GM18511 (cell line): Measurements from ENCODE around the gene HTR6.

Experiments used
- ATAC-seq: cut with Tn5 transposase; IDR thresholded peaks from one replicate; pipeline ENCODE4 v1.9.1; 2021; ENCODE audit warnings: mild to moderate bottlenecking, moderate library complexity; ENCODE audit not compliant: unreplicated experiment

HTR6 gene

GRCh38 chr1:19656134-19656779 is 8.4 kb upstream of the HTR6 start:
- no peak for ATAC-seq

GRCh38 chr1:19656780-19657466 is 7.8 kb upstream of the HTR6 start:
- no peak for ATAC-seq

GRCh38 chr1:19657511-19657910 is 7.2 kb upstream of the HTR6 start:
- no peak for ATAC-seq

GRCh38 chr1:19658186-19658585 is 6.5 kb upstream of the HTR6 start:
- ATAC-seq = no peak

- ATAC-seq = no peak
Measured at GRCh38 chr1:19661721-19662228, 2.9 kb upstream of the HTR6 start.

GRCh38 chr1:19662313-19662712 is 2.4 kb upstream of the HTR6 start:
- ATAC-seq = no peak

GRCh38 chr1:19665186-19665495 is 466 bp downstream of the HTR6 start:
- no peak for ATAC-seq

GRCh38 chr1:19665496-19666465 is 1.1 kb downstream of the HTR6 start:
- no peak for ATAC-seq

GRCh38 chr1:19668888-19669287 is 4.2 kb downstream of the HTR6 start:
- ATAC-seq = no peak

- no peak for ATAC-seq
Measured at GRCh38 chr1:19670787-19671186, 6.1 kb downstream of the HTR6 start.

GRCh38 chr1:19672237-19672636 is 7.6 kb downstream of the HTR6 start:
- no peak for ATAC-seq

- ATAC-seq = no peak
Measured at GRCh38 chr1:19675797-19676196, 11.1 kb downstream of the HTR6 start.

GRCh38 chr1:19676438-19676922 is 11.8 kb downstream of the HTR6 start:
- no peak for ATAC-seq

GRCh38 chr1:19678493-19678892 is 13.8 kb downstream of the HTR6 start:
- ATAC-seq = no peak

GRCh38 chr1:19678931-19679453 is 14.3 kb downstream of the HTR6 start:
- no peak for ATAC-seq

GRCh38 chr1:19679691-19680090 is 15.0 kb downstream of the HTR6 start:
- ATAC-seq = no peak

- ATAC-seq = no peak
Measured at GRCh38 chr1:19680644-19681043, 16.0 kb downstream of the HTR6 start.

GRCh38 chr1:19682257-19682656 is 17.6 kb downstream of the HTR6 start:
- ATAC-seq = no peak

GRCh38 chr1:19682901-19683300 is 18.2 kb downstream of the HTR6 start:
- no peak for ATAC-seq

- ATAC-seq = no peak
Measured at GRCh38 chr1:19683351-19683750, 18.7 kb downstream of the HTR6 start.

- ATAC-seq = no peak
Measured at GRCh38 chr1:19684677-19685076, 20.0 kb downstream of the HTR6 start.
